Activated T-cell treated with anti-CD3 and anti-CD28 coated beads for 48 hours (primary cell): Measurements from ENCODE around the gene SHLD2.
"Not testable (repeated sequence)": the region's sequence is repeated elsewhere in the genome, so short reads cannot be mapped to it uniquely, and the experiment has no call there.

Source experiments
- DNase-seq: peaks from one replicate; pipeline ENCODE4 v3.0.0-alpha.2; 2020; ENCODE audit warnings: low read depth

Gene SHLD2, protein sequence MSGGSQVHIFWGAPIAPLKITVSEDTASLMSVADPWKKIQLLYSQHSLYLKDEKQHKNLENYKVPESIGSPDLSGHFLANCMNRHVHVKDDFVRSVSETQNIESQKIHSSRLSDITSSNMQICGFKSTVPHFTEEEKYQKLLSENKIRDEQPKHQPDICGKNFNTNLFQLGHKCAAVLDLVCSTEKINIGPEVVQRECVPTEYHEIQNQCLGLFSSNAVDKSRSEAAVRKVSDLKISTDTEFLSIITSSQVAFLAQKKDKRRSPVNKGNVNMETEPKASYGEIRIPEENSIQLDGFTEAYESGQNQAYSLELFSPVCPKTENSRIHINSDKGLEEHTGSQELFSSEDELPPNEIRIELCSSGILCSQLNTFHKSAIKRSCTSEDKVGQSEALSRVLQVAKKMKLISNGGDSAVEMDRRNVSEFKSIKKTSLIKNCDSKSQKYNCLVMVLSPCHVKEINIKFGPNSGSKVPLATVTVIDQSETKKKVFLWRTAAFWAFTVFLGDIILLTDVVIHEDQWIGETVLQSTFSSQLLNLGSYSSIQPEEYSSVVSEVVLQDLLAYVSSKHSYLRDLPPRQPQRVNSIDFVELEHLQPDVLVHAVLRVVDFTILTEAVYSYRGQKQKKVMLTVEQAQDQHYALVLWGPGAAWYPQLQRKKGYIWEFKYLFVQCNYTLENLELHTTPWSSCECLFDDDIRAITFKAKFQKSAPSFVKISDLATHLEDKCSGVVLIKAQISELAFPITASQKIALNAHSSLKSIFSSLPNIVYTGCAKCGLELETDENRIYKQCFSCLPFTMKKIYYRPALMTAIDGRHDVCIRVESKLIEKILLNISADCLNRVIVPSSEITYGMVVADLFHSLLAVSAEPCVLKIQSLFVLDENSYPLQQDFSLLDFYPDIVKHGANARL

DNA sequence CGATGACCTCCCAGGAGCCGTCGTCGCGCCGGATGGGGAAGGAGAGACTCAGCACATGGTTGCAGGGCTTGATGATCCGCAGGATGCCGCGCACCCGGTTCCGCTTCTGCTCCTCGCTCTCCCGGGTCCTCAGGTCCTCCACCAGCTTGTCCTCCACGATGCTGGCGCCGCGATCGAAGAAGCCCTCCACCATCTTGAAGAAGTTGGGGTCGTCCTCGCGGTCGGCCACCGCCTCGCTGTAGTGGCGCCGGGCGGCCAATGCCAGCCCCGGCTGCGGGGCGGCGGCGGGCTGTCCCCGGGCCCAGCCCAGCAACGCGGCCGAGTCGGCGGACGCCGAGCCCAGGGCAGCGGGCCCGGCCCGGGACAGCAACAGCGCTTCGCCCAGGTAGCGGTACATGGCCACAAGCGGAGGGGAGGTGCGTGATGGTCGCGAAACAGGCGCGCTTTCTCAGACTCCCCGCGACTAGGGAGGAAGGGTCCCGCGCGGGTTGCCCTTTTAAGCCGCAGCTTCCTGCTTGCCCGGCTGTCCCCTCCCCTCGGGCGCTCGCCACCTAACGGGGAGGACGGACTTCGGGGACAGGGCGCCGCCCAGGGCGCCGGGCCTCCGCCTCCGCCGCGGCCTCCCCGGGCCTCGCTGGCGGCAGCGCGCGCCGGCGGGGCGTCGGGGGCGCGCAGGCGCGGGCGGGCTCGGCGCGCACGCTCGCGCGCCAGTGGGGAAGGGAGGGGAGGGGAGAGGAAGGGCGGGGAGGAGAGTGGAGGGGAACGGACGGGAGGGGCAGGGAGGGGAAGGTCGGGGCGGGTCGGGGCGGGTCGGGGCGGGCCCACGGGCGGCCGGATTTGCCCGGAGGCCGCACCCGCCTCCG lies at the start of gene SHLD2, which contains the start of gene GLUD1:
TSS of gene SHLD2 (plus strand) at position 834 of the 863 bp plus-strand sequence. CDS start 56,149 bp downstream, outside the sequence.
TSS of gene GLUD1 (minus strand) at position 471 of the 863 bp plus-strand sequence. CDS start at position 397, 74 bp downstream.
- DNase-seq: peak; percentile 93

GRCh38 chr10:87045434-87045938 lies 49.5 kb upstream of the SHLD2 start:
- no peak for DNase-seq

DNA sequence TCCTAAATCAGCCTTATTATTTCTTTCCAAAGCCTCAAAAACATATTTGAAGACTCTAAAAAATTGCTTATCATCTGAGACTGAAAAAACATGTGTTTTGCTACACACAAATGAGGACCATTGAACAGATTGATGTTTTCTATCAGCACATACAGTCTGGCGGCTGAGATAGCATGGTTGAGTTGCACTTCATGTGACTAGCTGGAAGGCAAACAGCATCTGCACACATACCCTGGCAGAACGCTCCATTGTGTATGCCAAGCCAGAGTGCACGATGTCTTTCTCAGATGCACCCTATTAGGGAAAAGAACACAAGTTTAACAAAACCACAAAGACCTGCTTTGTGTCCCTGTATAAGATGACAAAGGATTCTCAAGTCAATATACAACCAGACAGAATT lies 41.9 kb upstream of the SHLD2 start:
- DNase-seq: no peak

- DNase-seq: no peak
Measured at GRCh38 chr10:87053577-87054181, 41.3 kb upstream of the SHLD2 start.

- no peak for DNase-seq
Measured at GRCh38 chr10:87054373-87055295, 40.4 kb upstream of the SHLD2 start.

- DNase-seq: no peak
Measured at GRCh38 chr10:87058171-87058570, 36.8 kb upstream of the SHLD2 start.

- DNase-seq: no peak
Measured at GRCh38 chr10:87059401-87059800, 35.6 kb upstream of the SHLD2 start.

DNA sequence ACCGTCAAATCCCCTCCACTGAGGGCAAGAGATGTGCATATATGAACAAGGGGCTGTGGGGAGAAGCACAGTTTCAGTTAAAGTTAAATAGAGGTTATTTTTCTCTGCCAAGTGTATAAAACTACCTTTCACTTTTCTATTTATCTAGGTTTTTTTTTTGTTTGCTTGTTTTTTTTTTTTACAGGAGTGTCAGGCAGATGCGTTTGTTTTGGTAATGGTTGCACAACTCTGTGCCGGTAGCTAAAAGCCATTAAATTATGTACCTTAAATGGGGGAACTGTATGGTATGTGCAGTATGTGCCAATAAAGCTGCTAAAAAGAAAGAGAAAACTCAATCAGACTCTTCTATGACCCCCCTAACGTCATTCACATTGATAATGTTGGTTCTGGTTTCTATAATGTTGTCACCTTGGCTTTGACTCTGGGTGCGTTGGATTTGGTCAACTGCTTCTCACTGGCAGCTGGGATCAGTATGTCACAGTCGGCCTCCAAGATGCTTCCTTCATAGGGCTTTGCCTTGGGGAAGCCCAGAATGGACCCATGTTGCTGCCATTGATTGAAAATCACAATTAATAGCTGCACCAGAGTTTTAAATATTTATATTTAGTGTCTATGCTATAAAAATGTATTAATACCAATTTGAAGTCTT lies 34.6 kb upstream of the SHLD2 start:
- DNase-seq: no peak

DNA sequence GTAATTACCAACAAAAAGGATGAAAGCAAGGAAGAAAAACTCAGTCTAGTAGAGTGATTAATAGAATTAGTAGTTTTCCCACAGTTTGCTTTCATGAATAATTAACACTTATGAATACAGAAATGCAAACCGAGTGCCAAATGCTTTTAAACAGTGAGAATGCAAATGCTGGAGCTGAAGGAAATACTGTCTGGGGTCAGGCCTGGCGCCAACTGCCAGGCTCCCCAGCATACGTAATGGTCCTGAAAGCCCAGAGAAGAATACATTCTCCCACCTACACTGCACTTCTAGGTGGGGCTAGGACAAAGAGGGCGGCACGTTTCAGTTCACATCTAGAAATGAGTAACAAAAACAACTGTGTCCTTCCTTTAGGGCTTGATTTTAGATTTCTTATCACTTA lies 30.4 kb upstream of the SHLD2 start:
- DNase-seq: no peak

GRCh38 chr10:87066178-87066577 lies 28.8 kb upstream of the SHLD2 start:
- no peak for DNase-seq

DNA sequence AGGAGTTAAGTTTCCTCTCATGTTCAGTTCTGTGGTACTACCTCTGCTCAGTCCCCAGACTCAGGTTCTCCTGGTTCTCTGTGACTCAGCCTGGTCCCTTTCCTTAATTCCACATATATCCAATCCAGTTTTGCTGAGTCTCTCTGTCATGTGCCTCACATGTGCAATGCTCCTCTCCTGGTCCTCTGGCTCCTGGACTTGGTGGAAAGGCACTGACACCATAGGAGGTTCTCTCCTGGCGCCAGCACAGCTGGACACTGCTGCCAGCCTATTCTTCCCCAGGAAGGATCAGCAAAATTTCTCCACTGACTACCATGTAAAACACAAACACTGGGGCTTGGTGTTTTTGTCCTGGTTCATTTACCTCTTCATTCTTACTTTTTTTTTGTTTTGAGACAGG lies 28.1 kb upstream of the SHLD2 start:
- no peak for DNase-seq

- DNase-seq: no peak
Measured at GRCh38 chr10:87068281-87068680, 26.7 kb upstream of the SHLD2 start.

DNA sequence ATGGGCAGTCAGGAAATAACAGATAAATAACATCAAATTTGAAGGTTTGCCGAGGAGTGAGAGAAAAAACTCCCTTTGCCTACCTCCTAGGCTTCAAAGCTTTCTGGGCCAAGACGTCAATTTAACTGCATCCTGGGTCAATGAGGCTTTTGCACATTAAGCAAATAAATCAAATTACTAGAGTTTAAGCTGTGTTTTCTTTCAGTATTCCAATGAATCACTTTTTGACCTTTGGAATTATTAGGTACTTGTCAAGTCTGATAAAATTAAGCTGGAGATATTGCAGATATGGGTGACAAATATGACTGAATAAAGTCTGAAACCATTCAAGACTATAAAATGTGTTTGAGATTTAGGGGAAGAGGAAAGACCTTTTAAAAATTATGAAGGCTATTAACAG lies 22.6 kb upstream of the SHLD2 start:
- no peak for DNase-seq

DNA sequence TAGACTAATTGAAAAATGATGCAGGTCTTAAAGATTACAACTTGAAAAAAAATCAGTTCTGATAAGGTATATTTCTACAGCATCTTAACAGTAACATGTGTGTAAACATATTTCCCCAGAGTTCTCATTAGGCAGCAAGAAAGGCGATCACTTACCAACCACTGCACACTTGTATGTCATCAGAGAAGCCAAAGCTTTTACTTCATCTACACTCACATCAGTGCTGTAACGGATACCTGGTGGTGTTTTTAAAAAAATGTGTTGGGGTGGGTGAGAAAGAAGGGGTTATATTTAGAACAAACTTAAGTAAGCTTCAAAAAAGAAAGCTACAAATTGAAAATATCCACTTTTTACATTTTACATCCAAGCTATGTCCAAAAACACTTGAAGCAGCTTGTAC lies 18.6 kb upstream of the SHLD2 start:
- DNase-seq: not testable (repeated sequence)

GRCh38 chr10:87079106-87079836 lies 15.7 kb upstream of the SHLD2 start:
- DNase-seq: no peak

- DNase-seq: not testable (repeated sequence)
Measured at GRCh38 chr10:87080621-87081020, 14.4 kb upstream of the SHLD2 start.

GRCh38 chr10:87081574-87081973 lies 13.4 kb upstream of the SHLD2 start:
- not testable (repeated sequence) for DNase-seq

GRCh38 chr10:87082219-87082618 lies 12.8 kb upstream of the SHLD2 start:
- not testable (repeated sequence) for DNase-seq
